ENCODE measurements around the gene TMEM219. TPM values are rescaled to one million over a fixed set of nuclear protein-coding genes. Genes with fewer than 3 reads are reported as not detected.

TMEM219 gene
- total RNA-seq, 2 donors from 2014 or later: 122 to 136 TPM

- no peak overlapping the region for H3K4me3 ChIP-seq (ENCODE audit: low read length)
- no peaks in the 10 kb centered on the region for H3K9me3 ChIP-seq (ENCODE audit: control insufficient read depth, low read length)
- no peak overlapping the region for H3K9ac ChIP-seq (ENCODE audit: extremely low read depth, low read length, poor library complexity, severe bottlenecking)
- 86 to 91% methylated on average over 3 to 4 of the region's 4 CpGs for WGBS, 2 experiments (ENCODE audit: insufficient coverage in 1 of 2, insufficient read length in 1 of 2)
- H3K27ac Mint-ChIP-seq: no peak overlapping the region
- H3K9me3 Mint-ChIP-seq: peaks cover 1% of the 10 kb centered on the region
- no peak for DNase-seq
- no peaks in the 10 kb centered on the region for H3K36me3 Mint-ChIP-seq (ENCODE audit: low read depth)
- H3K27me3 Mint-ChIP-seq (ENCODE audit: insufficient read depth): no peaks in the 10 kb centered on the region
- H3K36me3 ChIP-seq (ENCODE audit: control insufficient read depth, insufficient read depth, low read length): no peaks in the 10 kb centered on the region
- no peak overlapping the region for H3K4me3 Mint-ChIP-seq
- TF ChIP-seq CTCF (conservative IDR thresholded peaks at IDR 0.05): no peak
- no peaks in the 10 kb centered on the region for H3K27me3 ChIP-seq (ENCODE audit: control insufficient read depth, insufficient read depth, low read length, poor library complexity, severe bottlenecking)
- peaks cover 7% of the 10 kb centered on the region for H3K4me1 Mint-ChIP-seq
- peaks cover 7% of the 10 kb centered on the region for H3K4me1 ChIP-seq (ENCODE audit: control insufficient read depth, insufficient read depth, low read length)
- no peak overlapping the region for H3K27ac ChIP-seq (ENCODE audit: low read depth, low read length)
Observed at GRCh38 chr16:29950806-29951461, 10.9 kb upstream of the TMEM219 start.

GRCh38 chr16:29951625-29952365 is 10.1 kb upstream of the TMEM219 start:
- Mint-ChIP-seq H3K27ac (no peak overlapping the region), H3K4me1 (peaks cover 7% of the 10 kb centered on the region), H3K4me3 (no peak overlapping the region), H3K9me3 (peaks cover 1% of the 10 kb centered on the region), H3K27me3 (ENCODE audit: insufficient read depth) (no peaks in the 10 kb centered on the region), H3K36me3 (ENCODE audit: low read depth) (no peaks in the 10 kb centered on the region)
- TF ChIP-seq CTCF (conservative IDR thresholded peaks at IDR 0.05): peak; percentile 62
- Histone ChIP-seq H3K4me1 (ENCODE audit: control insufficient read depth, insufficient read depth, low read length) (peaks cover 7% of the 10 kb centered on the region), H3K9me3 (ENCODE audit: control insufficient read depth, low read length) (no peaks in the 10 kb centered on the region), H3K4me3 (ENCODE audit: low read length) (no peak overlapping the region), H3K27ac (ENCODE audit: low read depth, low read length) (no peak overlapping the region), H3K36me3 (ENCODE audit: control insufficient read depth, insufficient read depth, low read length) (no peaks in the 10 kb centered on the region), H3K27me3 (ENCODE audit: control insufficient read depth, insufficient read depth, low read length, poor library complexity, severe bottlenecking) (no peaks in the 10 kb centered on the region), H3K9ac (ENCODE audit: extremely low read depth, low read length, poor library complexity, severe bottlenecking) (no peak overlapping the region)
- DNase-seq: peak; percentile 77
- WGBS, 2 experiments (ENCODE audit: insufficient coverage in 1 of 2, insufficient read length in 1 of 2): 87 to 88% methylated on average over 8 of the region's 8 CpGs

GRCh38 chr16:29958756-29959155 is 3.1 kb upstream of the TMEM219 start:
- H3K9ac ChIP-seq (ENCODE audit: extremely low read depth, low read length, poor library complexity, severe bottlenecking): no peak overlapping the region
- no peak overlapping the region for H3K4me3 ChIP-seq (ENCODE audit: low read length)
- DNase-seq: no peak
- H3K4me1 ChIP-seq (ENCODE audit: control insufficient read depth, insufficient read depth, low read length): peaks cover 9% of the 10 kb centered on the region
- no peak for TF ChIP-seq CTCF (conservative IDR thresholded peaks at IDR 0.05)
- peaks cover 13% of the 10 kb centered on the region for H3K4me1 Mint-ChIP-seq
- peaks cover 2% of the 10 kb centered on the region for H3K27me3 Mint-ChIP-seq (ENCODE audit: insufficient read depth)
- peaks cover 2% of the 10 kb centered on the region for H3K9me3 Mint-ChIP-seq
- H3K36me3 ChIP-seq (ENCODE audit: control insufficient read depth, insufficient read depth, low read length): no peaks in the 10 kb centered on the region
- H3K36me3 Mint-ChIP-seq (ENCODE audit: low read depth): peaks cover 6% of the 10 kb centered on the region
- no peaks in the 10 kb centered on the region for H3K9me3 ChIP-seq (ENCODE audit: control insufficient read depth, low read length)
- H3K4me3 Mint-ChIP-seq: no peak overlapping the region
- WGBS, 2 experiments (ENCODE audit: insufficient coverage in 1 of 2, insufficient read length in 1 of 2): 95 to 100% methylated on average over 2 to 4 of the region's 5 CpGs
- H3K27ac Mint-ChIP-seq: no peak overlapping the region
- no peaks in the 10 kb centered on the region for H3K27me3 ChIP-seq (ENCODE audit: control insufficient read depth, insufficient read depth, low read length, poor library complexity, severe bottlenecking)
- no peak overlapping the region for H3K27ac ChIP-seq (ENCODE audit: low read depth, low read length)
